ENCODE data around the gene CCDC78. TPM values are rescaled to one million over a fixed set of nuclear protein-coding genes. Genes with fewer than 3 reads are reported as not detected.

CCDC78 gene
- total and polyA plus RNA-seq, 2 of the 13 experiments (the other 11 are each of a cell fraction or from before 2014, with no cell fraction given): 0.53 to 1.5 TPM

- TF ChIP-seq NFAT5 (CRISPR knock-in tag; IDR thresholded peaks at IDR 0.05): peak; percentile 71; the same call in 1 of the 2 replicates
- TF ChIP-seq ZKSCAN1 (IDR thresholded peaks at IDR 0.05; ENCODE audit: low read length): no peak
- no peak for TF ChIP-seq SP140L (CRISPR knock-in tag; IDR thresholded peaks at IDR 0.05; ENCODE audit: borderline replicate concordance)
- TF ChIP-seq ZIK1 (CRISPR knock-in tag; IDR thresholded peaks at IDR 0.05; ENCODE audit: borderline replicate concordance, low read depth): peak; percentile 77
- TF ChIP-seq PITX1 (CRISPR knock-in tag; IDR thresholded peaks at IDR 0.05): 0 out of 2 replicates have a peak, but pooled peaks have one; percentile 23
- 0 out of 4 replicates have a peak, but pooled peaks of 1 of the 2 experiments have one; percentile 15 for TF ChIP-seq EP300 (IDR thresholded peaks at IDR 0.05; ENCODE audit: low read depth in 2 of 2, low read length in 2 of 2)
- TF ChIP-seq EP300 (CRISPR knock-in tag; IDR thresholded peaks at IDR 0.05; ENCODE audit: borderline replicate concordance): no peak
- TF ChIP-seq ZFYVE20 (CRISPR knock-in tag; IDR thresholded peaks at IDR 0.05; ENCODE audit: borderline replicate concordance, low read depth): peak; percentile 18; the same call in 1 of the 2 replicates
- peak; percentile 98 for TF ChIP-seq ZFX (CRISPR knock-in tag; IDR thresholded peaks at IDR 0.05; ENCODE audit: low read depth)
- TF ChIP-seq SMAD3 (CRISPR knock-in tag; IDR thresholded peaks at IDR 0.05): no peak
- TF ChIP-seq ZNF558 (CRISPR knock-in tag; IDR thresholded peaks at IDR 0.05; ENCODE audit: borderline replicate concordance): peak; percentile 54; the same call in 1 of the 2 replicates
- TF ChIP-seq CAMTA2 (CRISPR knock-in tag; IDR thresholded peaks at IDR 0.05; ENCODE audit: borderline replicate concordance): 0 out of 2 replicates have a peak, but pooled peaks have one; percentile 82
- peak; percentile 41; the same call in 1 of the 2 replicates for TF ChIP-seq ZNF580 (CRISPR knock-in tag; IDR thresholded peaks at IDR 0.05; ENCODE audit: borderline replicate concordance, low read depth)
- no peak for TF ChIP-seq SOX6 (IDR thresholded peaks at IDR 0.05)
- TF ChIP-seq SOX6 (CRISPR knock-in tag; IDR thresholded peaks at IDR 0.05): 0 out of 2 replicates have a peak, but pooled peaks have one; percentile 19
- TF ChIP-seq ZNF576 (CRISPR knock-in tag; IDR thresholded peaks at IDR 0.05): 0 out of 2 replicates have a peak, but pooled peaks have one; percentile 40
Measured at GRCh38 chr16:720990-721764, 5.1 kb downstream of the CCDC78 start, which contains the start of gene ANTKMT (continued).
